ENCODE data around the gene TMEM255B. TPM values are rescaled to one million over a fixed set of nuclear protein-coding genes. Genes with fewer than 3 reads are reported as not detected.

Gene TMEM255B
- total and polyA plus RNA-seq, 2 donors (not counting 3 experiments of a cell fraction or from before 2014, with no cell fraction given): 105 to 121 TPM

DNA sequence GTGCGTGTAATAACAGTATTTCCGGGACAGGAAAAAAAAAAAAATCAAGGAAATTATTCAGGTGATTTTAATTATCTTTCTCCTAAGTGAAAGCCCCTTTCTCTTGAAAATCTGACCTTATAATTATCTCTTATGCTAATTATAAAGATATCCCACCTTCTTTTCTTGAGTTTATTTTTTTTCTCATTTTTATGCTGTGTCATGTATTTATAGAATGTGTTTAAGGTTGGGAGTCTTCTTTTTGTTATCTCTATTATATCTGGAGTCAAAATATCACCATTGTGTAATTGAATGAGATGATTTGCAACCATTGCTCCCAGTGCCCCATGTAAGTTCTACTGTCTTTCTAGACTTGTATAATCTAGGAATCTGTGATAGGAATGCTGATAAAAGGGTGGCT lies 3.0 kb downstream of the TMEM255B start:
- FAIRE-seq: peak; percentile 37
- BruUV-seq (replicated peaks): no TSS peak
- H3K4me3 ChIP-seq (replicated peaks in 1 of 3; ENCODE audit: insufficient read depth in 1 of 3, low read depth in 1 of 3, low read length in 3 of 3): no peak overlapping the region
- H3K9me1 ChIP-seq (replicated peaks; ENCODE audit: control insufficient read depth, extremely low read depth, insufficient read depth, low read length): no peaks in the 10 kb centered on the region
- dilution Hi-C loops (cut with MboI; ENCODE audit: extremely low pct_ligation_motif_present, low sequenced_read_pairs): no loop called here
- peaks cover 29% of the 10 kb centered on the region for H3K79me2 ChIP-seq (ENCODE audit: control insufficient read depth, insufficient read depth, low read length)
- H3K9me3 ChIP-seq (replicated peaks; ENCODE audit: control insufficient read depth, insufficient read depth, low read length): no peaks in the 10 kb centered on the region
- ChIA-PET CTCF (no interaction called here), POLR2A (no interaction called here)
- intact Hi-C loops (cut with micrococcal nuclease): no loop called here
- H3K9ac ChIP-seq (replicated peaks; ENCODE audit: extremely low read depth, insufficient read depth, low read length): no peak overlapping the region
- H3K27ac ChIP-seq (ENCODE audit: insufficient read depth, low read depth, low read length): no peak overlapping the region
- H3K36me3 ChIP-seq (ENCODE audit: control insufficient read depth in 2 of 2, extremely low read depth in 1 of 2, insufficient read depth in 2 of 2, low read length in 2 of 2): peaks cover 8 to 13% of the 10 kb centered on the region in 2 experiments
- no peak for DNase-seq (ENCODE audit: low read depth, low spot score)
- H3K4me1 ChIP-seq (ENCODE audit: control insufficient read depth, extremely low read depth, insufficient read depth, low read length): peaks cover 18% of the 10 kb centered on the region
- no peaks in the 10 kb centered on the region for H3K27me3 ChIP-seq (ENCODE audit: control insufficient read depth in 2 of 2, insufficient read depth in 2 of 2, low read length in 2 of 2)
- no peak overlapping the region for H2AFZ ChIP-seq (ENCODE audit: low read depth, low read length)
- H3K4me2 ChIP-seq (ENCODE audit: insufficient read depth, low read length): no peak overlapping the region
- H4K20me1 ChIP-seq (replicated peaks; ENCODE audit: control insufficient read depth, extremely low read depth, insufficient read depth, low read length): no peaks in the 10 kb centered on the region
- TF ChIP-seq MAX (IDR thresholded peaks at IDR 0.05; ENCODE audit: insufficient read depth, insufficient read length): no peak
- no peak for TF ChIP-seq CTCF (IDR thresholded peaks at IDR 0.05; ENCODE audit: extremely low read depth in 1 of 2, insufficient read depth in 1 of 2, low read depth in 1 of 2, low read length in 2 of 2)
- TF ChIP-seq POLR2A (IDR thresholded peaks at IDR 0.05; ENCODE audit: low read depth, low read length): no peak

GRCh38 chr13:113762538-113762937 lies 3.5 kb downstream of the TMEM255B start:
- H3K4me2 ChIP-seq (ENCODE audit: insufficient read depth, low read length): no peak overlapping the region
- FAIRE-seq (peak; percentile 12), DNase-seq (ENCODE audit: low read depth, low spot score) (no peak)
- CTCF ChIA-PET: no interaction called here
- POLR2A ChIA-PET: no interaction called here
- BruUV-seq (replicated peaks): no TSS peak
- H2AFZ ChIP-seq (ENCODE audit: low read depth, low read length): no peak overlapping the region
- TF ChIP-seq POLR2A (IDR thresholded peaks at IDR 0.05; ENCODE audit: low read depth, low read length) (no peak), POLR2AphosphoS5 (IDR thresholded peaks at IDR 0.05; ENCODE audit: insufficient read depth, low read depth, low read length) (no peak), EZH2 (IDR thresholded peaks at IDR 0.05; ENCODE audit: borderline replicate concordance, low read depth, low read length, severe bottlenecking) (no peak), CTCF (IDR thresholded peaks at IDR 0.05; ENCODE audit: extremely low read depth in 1 of 2, insufficient read depth in 1 of 2, low read depth in 1 of 2, low read length in 2 of 2) (no peak), FOS (IDR thresholded peaks at IDR 0.05; ENCODE audit: borderline replicate concordance, insufficient read depth, low read length) (no peak), MYC (IDR thresholded peaks at IDR 0.05; ENCODE audit: low read depth, low read length) (no peak), GATA2 (IDR thresholded peaks at IDR 0.05; ENCODE audit: insufficient read depth, insufficient read length, low read depth, low read length) (no peak), JUN (IDR thresholded peaks at IDR 0.05; ENCODE audit: borderline replicate concordance, insufficient read depth, insufficient read length, low read depth) (no peak)
- H3K36me3 ChIP-seq (ENCODE audit: control insufficient read depth in 2 of 2, extremely low read depth in 1 of 2, insufficient read depth in 2 of 2, low read length in 2 of 2): peaks cover 10 to 15% of the 10 kb centered on the region in 2 experiments
- no peaks in the 10 kb centered on the region for H3K9me1 ChIP-seq (replicated peaks; ENCODE audit: control insufficient read depth, extremely low read depth, insufficient read depth, low read length)
- no peaks in the 10 kb centered on the region for H3K27me3 ChIP-seq (ENCODE audit: control insufficient read depth in 2 of 2, insufficient read depth in 2 of 2, low read length in 2 of 2)
- H3K4me3 ChIP-seq (replicated peaks in 1 of 3; ENCODE audit: insufficient read depth in 1 of 3, low read depth in 1 of 3, low read length in 3 of 3): no peak overlapping the region
- H4K20me1 ChIP-seq (replicated peaks; ENCODE audit: control insufficient read depth, extremely low read depth, insufficient read depth, low read length): no peaks in the 10 kb centered on the region
- no peak overlapping the region for H3K9ac ChIP-seq (replicated peaks; ENCODE audit: extremely low read depth, insufficient read depth, low read length)
- peaks cover 29% of the 10 kb centered on the region for H3K79me2 ChIP-seq (ENCODE audit: control insufficient read depth, insufficient read depth, low read length)
- dilution Hi-C loops (cut with MboI; ENCODE audit: extremely low pct_ligation_motif_present, low sequenced_read_pairs) (no loop called here), intact Hi-C loops (cut with micrococcal nuclease) (no loop called here)
- no peaks in the 10 kb centered on the region for H3K9me3 ChIP-seq (replicated peaks; ENCODE audit: control insufficient read depth, insufficient read depth, low read length)
- H3K27ac ChIP-seq (ENCODE audit: insufficient read depth, low read depth, low read length): no peak overlapping the region
- peaks cover 18% of the 10 kb centered on the region for H3K4me1 ChIP-seq (ENCODE audit: control insufficient read depth, extremely low read depth, insufficient read depth, low read length)
